AG04449 (cell line): ENCODE measurements around the gene NOL12.
A peak's percentile ranks its signal among the peaks of the same experiment; 100 is the strongest.

ENCODE experiments used
- CTCF ChIA-PET: fragments of 350-600 bp; formaldehyde crosslinking; extraction: SDS; loops from one replicate; lab custom pipeline; 2021; ENCODE audit warnings: antibody characterized with exemption; lab: Yijun Ruan, JAX
- POLR2A ChIA-PET: fragments of 400-600, 350-600 bp; formaldehyde crosslinking; extraction: SDS; loops from one replicate; lab custom pipeline; 2020; ENCODE audit warnings: antibody characterized with exemption, inconsistent platforms; lab: Yijun Ruan, JAX
- DNase-seq: peaks from one replicate; pipeline ENCODE4 v3.0.0-alpha.2; 2010; ENCODE audit warnings: low read depth, low spot score
- H3K4me3 ChIP-seq: 2 replicates; pipeline ENCODE4 v1.5.1; 2011; ENCODE audit warnings: low read depth, mild to moderate bottlenecking, control low read depth, low read length
- TF ChIP-seq, protein P1 (sequence below): IDR thresholded peaks from one replicate; pipeline ENCODE4 v1.5.1; 2011; ENCODE audit warnings: mild to moderate bottlenecking, moderate library complexity, low read length, control low read depth, inconsistent platforms; ENCODE audit not compliant: insufficient read depth; ENCODE audit errors: missing control alignments

The NOL12 gene

DNA sequence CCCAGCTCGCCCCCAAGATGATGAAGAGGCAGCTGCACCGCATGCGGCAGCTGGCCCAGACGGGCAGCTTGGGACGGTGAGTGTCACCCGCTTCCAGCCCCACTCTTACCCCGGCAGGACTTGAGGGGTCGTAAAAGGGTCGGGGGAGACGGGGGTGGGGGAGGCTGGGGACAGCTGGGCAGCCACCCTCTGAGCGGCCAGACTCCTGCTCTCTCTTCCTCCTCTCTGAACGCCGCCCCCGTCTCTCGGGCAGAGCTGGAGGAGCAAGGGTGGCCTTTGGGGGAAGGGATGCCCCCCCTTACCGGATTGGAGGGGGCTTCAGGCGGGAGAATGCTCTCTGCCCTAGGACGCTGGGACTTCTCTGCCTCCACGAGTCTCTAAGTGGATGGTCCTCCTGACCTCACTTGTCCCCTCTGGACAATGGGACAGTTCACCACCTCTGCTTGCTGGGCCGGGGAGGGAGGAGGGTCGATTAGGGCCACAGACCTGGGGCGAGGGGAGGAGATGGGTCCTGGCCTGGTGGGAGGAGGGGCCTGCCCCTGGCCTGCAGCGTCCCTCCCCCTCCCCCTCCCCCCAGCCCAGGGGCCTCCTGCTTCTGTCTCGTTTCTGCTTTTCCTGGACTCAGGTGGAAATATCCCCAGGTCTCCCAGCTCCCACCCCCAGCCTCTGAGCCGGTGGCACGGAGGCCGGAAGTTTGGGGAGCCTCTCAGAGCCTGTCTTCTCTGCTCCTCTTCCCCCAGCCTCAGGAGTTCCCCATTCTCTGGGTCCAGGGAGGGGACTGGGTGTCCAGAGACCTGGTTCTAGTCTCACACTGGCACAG is 46.2 kb upstream of the NOL12 start:
- ChIA-PET POLR2A (interaction anchor here (1.1 to 1.2 kb wide), 2 partner anchors 36 to 42 kb away, joined by 3 to 5 read pairs; no protein-coding TSS in a partner anchor), CTCF (interaction anchor here (1.1 to 18.2 kb wide), 7 partner anchors 16 to 152 kb away, joined by 3 to 454 read pairs (median 131); partner anchors contain the start of genes LGALS1, NOL12 and PDXP)
- DNase-seq: no peak
- TF ChIP-seq, protein P1, sequence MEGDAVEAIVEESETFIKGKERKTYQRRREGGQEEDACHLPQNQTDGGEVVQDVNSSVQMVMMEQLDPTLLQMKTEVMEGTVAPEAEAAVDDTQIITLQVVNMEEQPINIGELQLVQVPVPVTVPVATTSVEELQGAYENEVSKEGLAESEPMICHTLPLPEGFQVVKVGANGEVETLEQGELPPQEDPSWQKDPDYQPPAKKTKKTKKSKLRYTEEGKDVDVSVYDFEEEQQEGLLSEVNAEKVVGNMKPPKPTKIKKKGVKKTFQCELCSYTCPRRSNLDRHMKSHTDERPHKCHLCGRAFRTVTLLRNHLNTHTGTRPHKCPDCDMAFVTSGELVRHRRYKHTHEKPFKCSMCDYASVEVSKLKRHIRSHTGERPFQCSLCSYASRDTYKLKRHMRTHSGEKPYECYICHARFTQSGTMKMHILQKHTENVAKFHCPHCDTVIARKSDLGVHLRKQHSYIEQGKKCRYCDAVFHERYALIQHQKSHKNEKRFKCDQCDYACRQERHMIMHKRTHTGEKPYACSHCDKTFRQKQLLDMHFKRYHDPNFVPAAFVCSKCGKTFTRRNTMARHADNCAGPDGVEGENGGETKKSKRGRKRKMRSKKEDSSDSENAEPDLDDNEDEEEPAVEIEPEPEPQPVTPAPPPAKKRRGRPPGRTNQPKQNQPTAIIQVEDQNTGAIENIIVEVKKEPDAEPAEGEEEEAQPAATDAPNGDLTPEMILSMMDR: no peak
- peak overlapping the region; percentile 78 for H3K4me3 ChIP-seq

DNA sequence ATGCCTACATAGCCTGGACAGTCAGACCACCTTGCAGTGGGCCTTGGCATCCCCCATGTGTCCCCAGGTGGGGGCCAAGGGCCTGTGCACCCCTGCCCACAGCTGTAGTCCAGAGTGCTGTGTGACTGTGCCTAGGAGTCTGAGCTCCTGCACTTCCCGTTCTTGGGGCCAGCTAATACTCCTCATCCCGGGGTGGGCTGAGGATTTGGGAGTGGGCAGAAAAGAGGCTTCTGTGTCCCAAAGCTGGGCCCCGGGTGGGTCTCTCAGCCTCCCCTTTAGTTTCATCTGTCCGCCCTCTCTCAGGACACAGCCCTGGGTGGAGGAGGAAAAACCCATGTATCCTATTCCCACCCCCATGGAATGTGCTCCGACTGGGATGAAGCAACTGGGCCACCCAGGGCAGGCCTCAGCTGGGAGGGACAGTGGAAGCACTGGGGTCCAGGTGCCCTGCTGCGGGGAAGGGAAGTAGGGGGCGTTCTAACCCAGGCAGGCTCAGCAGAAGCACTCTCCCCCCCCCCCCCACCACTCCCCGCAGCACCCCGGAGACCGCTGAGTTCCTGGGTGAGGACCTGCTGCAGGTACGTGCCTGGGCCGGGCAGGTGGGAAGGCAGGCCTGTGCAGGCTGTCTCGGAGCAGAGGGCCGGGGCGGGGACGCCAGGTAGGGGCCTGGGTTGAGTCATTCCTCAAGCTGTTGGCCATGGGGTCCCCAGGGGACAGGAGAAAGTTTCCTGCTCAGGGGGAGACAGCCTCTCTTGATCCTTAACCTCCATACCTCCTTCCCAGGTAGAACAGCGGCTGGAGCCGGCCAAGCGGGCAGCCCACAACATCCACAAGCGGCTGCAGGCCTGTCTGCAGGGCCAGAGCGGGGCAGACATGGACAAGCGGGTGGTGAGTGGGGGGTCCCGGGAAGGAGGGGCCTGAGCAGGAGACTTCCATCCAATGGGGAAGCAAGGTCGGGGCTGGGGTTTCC is 45.3 kb upstream of the NOL12 start:
- no peak for DNase-seq
- peak overlapping the region; percentile 78 for H3K4me3 ChIP-seq
- POLR2A ChIA-PET: interaction anchor here (1.1 to 4.2 kb wide), 3 partner anchors 35 to 41 kb away, joined by 3 to 49 read pairs (median 5); no protein-coding TSS in a partner anchor
- TF ChIP-seq, protein P1: no peak
- CTCF ChIA-PET: interaction anchor here (1.2 to 18.2 kb wide), 12 partner anchors 17 to 151 kb away, joined by 4 to 454 read pairs (median 25); partner anchors contain the start of genes LGALS1, NOL12, PDXP and TRIOBP

DNA sequence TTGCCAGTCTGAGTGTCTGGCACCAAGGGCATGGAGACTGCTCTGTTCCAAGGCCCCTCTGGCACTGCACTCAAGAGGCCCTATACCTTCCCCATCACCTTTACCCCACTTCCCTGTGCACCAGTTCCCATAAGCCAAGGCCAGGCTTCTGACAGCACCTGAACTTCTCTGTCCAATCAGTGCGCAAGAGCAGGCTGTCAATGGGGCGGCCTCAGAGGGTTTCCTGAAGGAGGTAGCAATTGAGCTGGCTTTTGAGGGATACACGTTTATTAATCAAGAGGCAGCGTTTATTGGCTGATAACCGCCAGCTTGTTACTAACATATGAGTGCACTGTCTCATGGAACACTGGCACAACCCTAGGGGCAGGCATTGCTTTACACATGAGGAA is 44.6 kb upstream of the NOL12 start:
- CTCF ChIA-PET: interaction anchor here (1.0 to 18.2 kb wide), 17 partner anchors 18 to 193 kb away, joined by 3 to 454 read pairs (median 19); partner anchors contain the start of genes GCAT, LGALS1, NOL12 and PDXP
- no peak overlapping the region for H3K4me3 ChIP-seq

DNA sequence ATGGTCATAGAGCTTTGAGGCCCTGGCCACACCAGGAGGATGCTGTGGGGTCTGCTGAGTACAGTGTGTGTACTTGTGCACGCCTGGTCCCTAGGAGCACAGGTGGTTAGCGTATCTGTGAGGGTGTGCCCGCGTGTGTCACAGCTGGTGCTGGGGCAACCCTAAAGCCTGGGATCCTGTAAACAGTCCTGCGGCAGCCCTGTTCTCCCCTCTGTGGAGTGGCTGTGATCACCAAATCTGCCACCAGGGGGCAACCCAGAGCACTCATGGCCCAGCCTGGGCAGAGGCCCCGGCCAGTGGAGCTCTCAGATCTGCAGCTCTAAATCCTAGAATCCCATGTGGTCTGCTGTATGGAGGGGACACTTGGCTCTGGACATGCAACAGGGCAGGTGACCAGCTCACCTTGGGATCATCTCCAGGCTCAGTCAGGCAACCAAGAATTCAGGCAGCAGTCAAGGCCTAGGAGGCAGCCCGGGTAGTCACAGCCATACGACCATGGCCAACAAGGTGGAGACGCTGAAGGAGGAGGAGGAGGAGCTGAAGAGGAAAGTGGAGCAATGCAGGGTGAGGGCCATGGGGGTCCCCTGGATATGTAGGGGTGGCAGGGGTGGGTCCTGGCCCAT is 42.8 kb upstream of the NOL12 start:
- DNase-seq: no peak
- ChIA-PET POLR2A (interaction anchor here (0.6 to 4.2 kb wide), 11 partner anchors 9 to 109 kb away, joined by 3 to 49 read pairs (median 4); partner anchors contain the start of genes LGALS1, NOL12 and PDXP), CTCF (interaction anchor here (0.6 to 18.2 kb wide), 40 partner anchors 18 to 220 kb away, joined by 3 to 454 read pairs (median 6); partner anchors contain the start of genes GCAT, LGALS1, NOL12 and PDXP)
- TF ChIP-seq, protein P1: peak; percentile 89
- no peak overlapping the region for H3K4me3 ChIP-seq

More for the DNA sequence above, 44.6 kb upstream of the NOL12 start:
- TF ChIP-seq, protein P1: no peak
- no peak for DNase-seq
- POLR2A ChIA-PET: interaction anchor here (4.2 kb wide), 1 partner anchor 39 kb away, joined by 49 read pairs; no protein-coding TSS in a partner anchor

DNA sequence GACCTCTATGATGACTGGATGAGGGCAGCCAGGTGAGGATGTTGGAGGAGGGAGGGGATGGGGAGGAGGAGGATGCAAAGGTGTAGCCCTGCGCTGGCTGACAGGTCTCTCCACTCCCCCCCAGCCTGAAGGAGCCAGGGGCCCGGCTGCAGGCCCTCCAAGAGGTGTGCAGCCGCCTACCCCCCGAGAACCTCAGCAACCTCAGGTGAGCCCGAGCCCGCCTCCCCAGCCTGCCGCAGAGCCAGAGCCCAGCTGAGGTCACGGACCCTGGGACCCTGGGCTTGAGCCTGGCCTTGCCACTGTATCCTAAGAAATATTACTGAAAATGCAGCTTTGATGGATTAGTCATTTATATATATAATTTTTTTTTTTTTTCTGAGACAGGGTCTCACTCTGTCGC is 38.8 kb upstream of the NOL12 start:
- TF ChIP-seq, protein P1: no peak
- CTCF ChIA-PET: interaction anchor here (1.0 to 18.2 kb wide), 2 partner anchors 24 to 171 kb away, joined by 4 to 454 read pairs; no protein-coding TSS in a partner anchor
- POLR2A ChIA-PET: interaction anchor here (0.9 kb wide), 1 partner anchor 34 kb away, joined by 3 read pairs; no protein-coding TSS in a partner anchor
- no peak overlapping the region for H3K4me3 ChIP-seq
- no peak for DNase-seq
